ENCODE measurements around the gene MBP. TPM values are rescaled to one million over a fixed set of nuclear protein-coding genes. Genes with fewer than 3 reads are reported as not detected.

MBP gene
- polyA plus RNA-seq, 3 donors from 2014 or later = 187 to 403 (median 297) TPM

DNA sequence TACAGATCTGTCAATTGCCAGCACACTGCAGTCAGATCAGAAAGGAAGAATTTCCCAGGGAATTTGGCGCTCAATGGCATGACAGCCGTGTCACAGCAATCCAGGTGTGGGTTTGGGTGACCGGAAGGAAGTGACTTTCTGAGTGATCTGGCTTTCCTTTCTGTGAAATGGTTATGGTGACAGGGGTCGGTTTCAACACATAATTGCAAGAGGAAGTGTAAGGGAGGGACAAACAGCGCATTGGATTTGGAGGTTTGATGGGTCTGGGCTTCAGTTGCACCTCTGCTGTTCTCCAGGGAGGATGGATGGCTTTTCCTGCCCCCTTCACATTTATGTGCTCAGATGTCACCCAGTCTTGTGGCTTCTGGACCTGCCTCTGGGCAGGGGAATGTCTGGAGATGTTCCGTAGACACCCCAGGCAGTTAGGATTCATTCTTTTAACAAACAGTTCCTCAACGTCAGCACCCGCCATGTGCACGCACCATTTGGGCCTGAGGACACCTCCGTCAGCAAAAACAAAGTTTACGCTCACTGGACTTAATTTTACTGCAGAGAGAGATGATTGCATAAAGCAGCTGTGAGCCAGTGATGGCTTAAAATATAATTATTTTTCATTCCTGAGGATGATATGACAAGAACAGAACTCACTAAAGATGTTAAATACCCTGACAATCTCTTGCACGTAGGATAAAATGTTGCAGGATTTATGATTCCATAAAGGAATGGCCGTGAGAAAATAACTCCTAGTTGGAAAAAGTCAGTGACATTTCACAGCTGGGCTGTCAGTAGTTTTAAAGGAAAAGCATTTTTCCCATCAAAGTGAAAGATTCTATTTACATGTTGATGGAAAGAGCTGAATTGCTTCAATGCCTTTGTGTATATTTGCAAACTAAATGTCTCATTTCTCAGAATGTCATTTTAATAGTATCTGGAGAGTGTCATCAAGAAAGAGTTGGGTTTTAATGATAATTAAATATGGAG, 36.9 kb downstream of the MBP start:
- Mint-ChIP-seq H3K27ac (peak overlapping the region; percentile 95 to 100 (median 99)), H3K9me3 (no peaks in the 10 kb centered on the region), H3K27me3 (ENCODE audit: low read depth in 3 of 3) (peaks cover 11 to 49% (median 20%) of the 10 kb centered on the region in 3 donors), H3K4me1 (peaks cover 97 to 100% of the 10 kb centered on the region in 2 donors), H3K4me3 (peak overlapping the region; percentile 65 to 81 (median 76)), H3K36me3 (peaks cover 12 to 39% (median 35%) of the 10 kb centered on the region in 3 donors)
- peak in 1 of 3 donors; percentile 45 for DNase-seq

DNA sequence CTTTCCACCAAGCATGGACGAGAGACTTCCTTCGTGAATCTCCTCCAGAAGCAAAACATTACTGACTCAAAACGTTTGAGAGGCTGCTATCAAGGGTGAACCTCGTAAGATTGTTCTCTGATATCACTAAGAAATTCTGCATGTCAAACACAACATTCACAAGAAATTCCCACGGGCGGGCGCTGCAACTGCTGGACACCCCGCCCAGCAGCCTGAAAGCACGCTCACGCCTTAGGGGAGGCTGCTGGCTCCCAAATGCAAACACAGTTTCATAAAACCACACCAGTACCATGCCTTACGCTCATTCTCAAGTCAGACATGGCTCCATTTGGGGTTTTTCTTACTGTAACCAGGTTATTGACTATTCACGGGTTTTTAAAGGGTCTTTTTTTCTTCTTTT, 39.0 kb downstream of the MBP start:
- Mint-ChIP-seq H3K27me3 (ENCODE audit: low read depth in 3 of 3) (peaks cover 11 to 39% (median 14%) of the 10 kb centered on the region in 3 donors), H3K36me3 (peaks cover 28 to 33% (median 33%) of the 10 kb centered on the region in 3 donors), H3K4me3 (peak overlapping the region; percentile 66 to 81 (median 77)), H3K27ac (peak overlapping the region; percentile 97 to 100 (median 99)), H3K9me3 (no peaks in the 10 kb centered on the region), H3K4me1 (peaks cover 97 to 100% of the 10 kb centered on the region in 2 donors)
- DNase-seq = peak in 1 of 3 donors; percentile 43

DNA sequence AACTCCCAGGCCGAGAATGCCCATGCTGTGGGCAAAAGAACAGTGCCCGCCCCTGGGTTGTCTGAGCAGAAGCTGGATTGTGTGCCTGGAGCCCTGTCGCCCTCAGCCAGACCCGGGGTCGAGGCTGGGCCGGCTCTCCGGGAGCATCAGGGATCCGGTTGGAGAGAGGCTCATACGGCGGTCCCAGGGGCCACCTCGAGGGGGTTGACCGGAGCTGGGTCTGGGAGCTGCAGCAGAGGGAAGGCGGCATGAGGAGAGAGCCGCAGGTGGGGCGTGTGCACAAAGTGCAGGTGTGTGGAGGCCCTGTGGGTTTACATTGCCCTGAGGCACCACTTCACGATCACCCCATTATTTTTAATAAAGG, 39.5 kb downstream of the MBP start:
- Mint-ChIP-seq H3K4me1 (peaks cover 94 to 100% of the 10 kb centered on the region in 2 donors), H3K27me3 (ENCODE audit: low read depth in 3 of 3) (peaks cover 11 to 39% (median 14%) of the 10 kb centered on the region in 3 donors), H3K36me3 (peaks cover 29 to 32% (median 31%) of the 10 kb centered on the region in 3 donors), H3K9me3 (no peaks in the 10 kb centered on the region), H3K4me3 (peak overlapping the region; percentile 77 to 88 (median 81)), H3K27ac (peak overlapping the region; percentile 97 to 100 (median 99))
- no peak for DNase-seq

DNA sequence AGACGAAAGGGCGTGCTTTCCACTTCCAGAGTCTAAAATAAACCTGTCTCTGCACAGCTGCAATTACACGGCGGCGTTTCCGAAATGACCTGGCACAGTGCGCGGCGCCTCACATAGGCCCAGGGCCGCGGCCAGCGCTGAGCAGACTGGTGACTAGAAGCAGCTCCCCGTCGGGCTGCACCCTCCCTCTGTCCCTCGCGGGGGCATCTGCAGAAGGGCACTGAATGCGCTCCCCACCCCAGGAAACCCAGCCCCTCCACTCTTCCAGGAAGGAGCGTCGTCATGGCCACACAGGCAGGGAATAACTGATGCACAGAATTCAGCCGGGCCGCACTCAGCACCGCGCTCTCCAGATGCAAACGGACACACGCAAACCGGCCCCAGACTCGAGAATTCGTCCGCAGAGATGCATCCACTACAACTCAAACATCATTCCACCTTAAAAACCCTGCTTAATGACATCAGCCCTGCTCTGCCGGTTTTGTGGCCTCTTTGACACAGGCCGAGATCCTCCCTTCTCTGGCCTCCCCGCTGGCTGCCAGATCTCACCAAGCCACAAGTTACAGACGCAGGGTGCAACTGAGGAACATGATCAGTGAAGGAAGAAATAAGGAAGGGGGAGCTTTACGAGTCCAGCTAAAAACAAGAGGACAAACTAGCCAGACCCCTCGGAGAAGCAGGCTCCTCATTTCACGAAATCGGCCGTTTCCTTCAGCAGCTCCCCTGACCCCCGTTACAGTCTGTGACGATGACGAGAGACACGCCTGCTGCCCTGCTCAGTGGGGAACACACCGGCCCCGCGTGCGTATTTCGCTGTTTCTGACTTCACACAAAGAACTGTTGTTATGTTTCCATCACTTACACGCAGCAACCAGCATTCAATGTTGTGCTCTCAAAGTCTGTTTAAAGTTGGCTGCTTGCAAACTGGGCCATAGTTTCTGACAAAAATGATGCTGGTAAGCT, 40.2 kb downstream of the MBP start:
- H3K27ac Mint-ChIP-seq = peak overlapping the region; percentile 97 to 100 (median 99)
- no peaks in the 10 kb centered on the region for H3K9me3 Mint-ChIP-seq
- H3K36me3 Mint-ChIP-seq = peaks cover 25 to 28% (median 26%) of the 10 kb centered on the region in 3 donors
- H3K4me1 Mint-ChIP-seq = peaks cover 88 to 94% of the 10 kb centered on the region in 2 donors
- peak; percentile 73 to 80 (median 77) for DNase-seq
- peaks cover 11 to 37% (median 14%) of the 10 kb centered on the region in 3 donors for H3K27me3 Mint-ChIP-seq (ENCODE audit: low read depth in 3 of 3)
- H3K4me3 Mint-ChIP-seq = peak overlapping the region; percentile 77 to 88 (median 81)

DNA sequence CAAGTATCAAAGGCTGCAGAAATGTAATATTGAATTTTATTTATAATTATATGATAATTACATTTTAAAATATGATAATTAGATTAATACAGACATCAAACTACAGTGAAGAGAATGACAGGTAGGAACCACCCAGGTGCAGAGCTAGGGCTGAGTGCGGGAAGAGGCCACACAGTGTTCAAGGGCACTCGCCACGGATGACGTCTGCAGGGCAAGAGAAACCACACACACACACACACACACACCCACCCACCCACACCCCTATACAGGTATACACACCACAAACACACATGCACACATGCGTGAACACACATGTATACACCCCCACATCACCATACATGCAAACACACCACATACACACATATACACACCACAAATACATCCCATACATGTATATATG, 41.2 kb downstream of the MBP start:
- H3K4me3 Mint-ChIP-seq = peak overlapping the region; percentile 16 to 81 (median 64)
- DNase-seq = no peak
- peaks cover 11 to 35% (median 14%) of the 10 kb centered on the region in 3 donors for H3K27me3 Mint-ChIP-seq (ENCODE audit: low read depth in 3 of 3)
- peaks cover 20 to 29% (median 22%) of the 10 kb centered on the region in 3 donors for H3K36me3 Mint-ChIP-seq
- peak overlapping the region; percentile 97 to 100 (median 99) for H3K27ac Mint-ChIP-seq
- peaks cover 84 to 93% of the 10 kb centered on the region in 2 donors for H3K4me1 Mint-ChIP-seq
- no peaks in the 10 kb centered on the region for H3K9me3 Mint-ChIP-seq

DNA sequence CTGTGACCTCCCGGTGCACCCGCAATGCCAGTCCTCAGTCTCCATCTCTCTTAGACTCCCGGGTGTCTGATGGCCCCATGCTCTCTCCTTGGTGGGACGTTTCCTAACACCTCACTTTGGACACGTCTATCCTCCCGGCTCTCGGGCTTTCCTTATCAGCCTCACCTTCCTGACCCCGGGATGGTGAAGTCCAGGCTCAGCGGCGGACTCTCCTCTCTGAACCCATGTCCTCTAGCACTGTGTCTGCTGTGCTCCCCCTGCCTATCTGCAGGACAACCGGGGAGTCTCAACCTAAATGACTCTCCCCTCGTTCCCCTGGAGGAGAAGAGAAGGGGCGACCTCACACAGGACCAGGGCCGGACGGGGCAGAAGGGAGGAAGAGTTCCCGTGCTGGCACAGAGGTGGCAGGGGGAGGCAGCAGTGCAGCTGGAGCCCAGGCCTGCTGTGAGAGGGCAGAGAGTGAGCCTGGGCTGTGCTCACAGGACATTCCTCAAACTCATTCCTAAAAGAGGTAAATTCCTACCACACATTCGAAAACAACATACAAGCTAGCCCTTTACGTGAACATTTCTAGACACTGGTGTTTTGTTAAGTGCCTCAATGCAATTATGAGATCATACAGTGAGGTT, 41.9 kb downstream of the MBP start:
- Mint-ChIP-seq H3K9me3 (no peaks in the 10 kb centered on the region), H3K4me1 (peaks cover 84 to 93% of the 10 kb centered on the region in 2 donors), H3K27me3 (ENCODE audit: low read depth in 3 of 3) (peaks cover 11 to 31% (median 14%) of the 10 kb centered on the region in 3 donors), H3K4me3 (peak overlapping the region; percentile 26 to 68 (median 39)), H3K27ac (peak overlapping the region; percentile 91 to 98 (median 96)), H3K36me3 (peaks cover 14 to 31% (median 22%) of the 10 kb centered on the region in 3 donors)
- no peak for DNase-seq

DNA sequence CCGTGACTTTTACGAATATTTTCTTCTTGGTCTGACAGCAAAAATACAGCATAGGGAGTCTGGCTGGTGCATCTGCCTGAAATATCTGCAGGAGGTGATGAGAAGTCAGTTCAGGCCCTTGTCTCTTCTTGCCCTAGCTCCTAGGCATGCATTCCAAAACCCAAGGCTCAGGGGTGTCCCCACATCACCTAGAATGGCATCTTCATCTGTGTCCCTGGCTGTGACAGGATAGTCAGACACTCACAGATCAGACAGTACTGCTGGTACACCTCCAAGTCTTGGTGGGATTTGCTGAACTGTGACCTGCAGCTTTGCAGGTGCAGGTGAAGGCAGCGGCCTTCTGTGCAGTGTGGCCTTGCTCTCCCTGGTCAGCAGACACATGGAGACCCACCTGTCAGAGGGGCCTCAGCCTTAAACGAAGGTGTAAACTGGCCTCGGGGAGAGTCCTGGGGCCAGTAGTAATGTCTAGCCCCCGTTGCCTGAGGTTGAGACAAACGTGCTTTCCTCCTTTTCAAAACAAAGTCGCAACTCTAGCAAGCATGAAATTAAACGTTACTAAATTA, 42.8 kb downstream of the MBP start:
- Mint-ChIP-seq H3K9me3 (no peaks in the 10 kb centered on the region), H3K4me3 (peak overlapping the region; percentile 26 to 68 (median 39)), H3K36me3 (peaks cover 8 to 23% (median 20%) of the 10 kb centered on the region in 3 donors), H3K4me1 (peaks cover 84 to 93% of the 10 kb centered on the region in 2 donors), H3K27ac (peak overlapping the region; percentile 91 to 98 (median 96)), H3K27me3 (ENCODE audit: low read depth in 3 of 3) (peaks cover 9 to 30% (median 14%) of the 10 kb centered on the region in 3 donors)
- no peak for DNase-seq

DNA sequence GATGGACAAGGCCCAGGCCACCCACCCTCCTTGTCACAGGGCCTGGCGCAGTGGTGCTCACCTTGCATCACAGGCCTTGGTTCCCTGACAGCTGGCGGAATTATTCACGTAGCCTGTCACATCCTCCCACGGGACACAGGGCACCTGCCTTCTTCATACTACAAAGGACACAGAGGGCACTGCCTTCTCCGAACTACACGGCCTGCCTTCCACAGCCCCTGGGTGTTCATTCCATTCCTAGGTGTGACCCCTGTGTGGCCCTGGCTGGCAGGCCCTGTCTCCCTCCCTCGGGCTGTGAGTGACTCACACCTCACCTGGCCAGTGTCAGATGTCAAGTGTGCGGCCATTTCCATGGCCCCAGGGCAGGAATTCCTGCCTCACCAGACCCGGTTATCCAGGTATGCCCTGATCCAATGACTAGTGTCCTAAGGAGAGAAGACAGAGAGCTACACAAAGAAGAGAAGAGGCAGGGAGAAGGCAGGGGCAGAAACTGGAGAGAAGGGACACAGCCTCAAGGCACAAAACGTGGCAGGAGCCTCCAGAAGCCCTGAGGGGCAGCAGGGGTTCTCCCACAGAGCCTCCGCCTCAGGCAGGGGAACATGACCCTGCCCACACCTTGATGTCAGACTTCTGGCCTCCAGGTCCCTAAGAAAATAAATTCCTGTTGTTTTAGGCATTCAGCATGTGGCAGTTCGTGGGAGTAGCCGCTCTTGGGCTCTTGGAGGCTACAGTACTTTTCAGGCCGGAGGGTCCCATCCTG, 43.4 kb downstream of the MBP start:
- no peaks in the 10 kb centered on the region for H3K9me3 Mint-ChIP-seq
- peaks cover 10 to 22% (median 17%) of the 10 kb centered on the region in 3 donors for H3K36me3 Mint-ChIP-seq
- H3K27me3 Mint-ChIP-seq (ENCODE audit: low read depth in 3 of 3) = peaks cover 12 to 36% (median 18%) of the 10 kb centered on the region in 3 donors
- peak overlapping the region; percentile 91 to 98 (median 96) for H3K27ac Mint-ChIP-seq
- H3K4me3 Mint-ChIP-seq = peak overlapping the region in 2 of 5 donors; percentile 6 to 61
- H3K4me1 Mint-ChIP-seq = peaks cover 84 to 93% of the 10 kb centered on the region in 2 donors
- no peak for DNase-seq

DNA sequence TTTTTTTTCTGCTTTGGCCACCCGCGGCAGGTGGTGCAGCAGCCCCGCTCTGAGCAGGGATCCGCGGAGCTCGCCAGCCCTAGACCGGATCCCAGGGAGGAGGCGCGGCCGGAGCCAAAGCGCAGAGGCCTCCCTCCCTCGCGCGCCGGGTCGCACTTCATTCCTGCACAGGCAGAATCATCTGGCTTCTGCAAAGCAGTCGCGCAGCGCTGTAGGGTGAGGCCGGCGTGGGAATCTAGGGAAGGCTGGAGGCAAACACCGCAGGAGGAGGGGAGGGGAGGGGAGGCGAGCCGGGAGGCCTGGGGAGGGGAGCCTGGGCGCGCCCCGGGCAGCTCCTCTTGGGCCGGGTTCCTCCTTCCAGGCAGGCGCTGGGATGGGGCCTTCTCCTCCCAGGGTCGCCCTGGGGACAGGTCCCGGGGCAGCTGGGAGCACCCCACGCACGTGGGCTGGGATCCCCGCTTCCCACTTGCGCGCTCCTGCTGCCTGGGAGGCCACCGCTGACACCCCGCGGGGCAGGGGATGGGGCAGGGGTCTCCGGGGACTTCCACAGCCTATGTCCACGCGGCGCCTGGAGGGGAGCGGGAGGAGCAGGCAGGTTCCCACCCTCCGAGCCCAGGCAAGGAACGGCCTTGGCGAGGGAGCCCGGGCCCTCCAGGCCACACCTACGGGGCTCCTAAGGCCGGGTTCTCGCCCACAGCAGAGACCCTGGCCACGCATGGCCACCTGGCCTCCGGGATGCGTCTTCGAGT, 45.0 kb downstream of the MBP start:
- no peak overlapping the region for H3K4me3 Mint-ChIP-seq
- no peak for DNase-seq
- peaks cover 12 to 25% (median 17%) of the 10 kb centered on the region in 3 donors for H3K36me3 Mint-ChIP-seq
- H3K4me1 Mint-ChIP-seq = peaks cover 84 to 93% of the 10 kb centered on the region in 2 donors
- H3K27ac Mint-ChIP-seq = peak overlapping the region in 5 of 6 donors; percentile 10 to 95 (median 92)
- peaks cover 5 to 30% (median 13%) of the 10 kb centered on the region in 3 donors for H3K27me3 Mint-ChIP-seq (ENCODE audit: low read depth in 3 of 3)
- no peaks in the 10 kb centered on the region for H3K9me3 Mint-ChIP-seq

DNA sequence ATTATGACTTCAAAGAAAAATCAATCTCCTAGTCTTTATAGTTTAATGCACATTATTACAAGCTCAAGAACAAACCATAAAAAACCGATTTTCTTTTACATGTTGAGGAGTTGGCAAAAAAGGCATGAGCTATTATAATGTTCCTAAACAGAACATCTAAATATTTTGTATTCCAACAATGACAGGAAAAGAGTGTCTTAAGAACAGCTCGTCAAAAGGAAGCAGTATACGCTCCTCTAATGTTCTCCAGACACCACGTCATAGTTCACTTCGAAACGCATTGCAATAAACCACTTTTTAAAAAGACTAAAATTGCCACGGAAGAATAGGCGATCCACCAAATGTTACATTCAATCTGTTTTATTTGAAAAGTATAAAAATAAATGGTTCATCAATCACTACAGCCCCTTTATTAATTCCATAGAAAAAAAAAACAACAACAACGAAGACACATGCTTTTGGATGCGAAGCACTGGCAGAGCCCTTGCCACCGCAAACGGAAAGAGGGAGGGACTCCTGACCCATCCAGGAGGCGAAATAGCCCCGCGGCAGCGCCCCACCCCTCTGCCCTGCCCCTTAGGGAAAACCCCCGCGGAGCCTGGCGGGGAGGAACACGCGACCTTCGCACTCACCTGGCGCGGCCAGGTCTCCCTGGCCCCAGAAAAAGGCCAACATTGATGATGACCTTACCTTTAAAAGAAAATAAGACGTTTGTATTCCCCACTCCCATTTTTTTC, 45.8 kb downstream of the MBP start:
- peaks cover 12 to 25% (median 17%) of the 10 kb centered on the region in 3 donors for H3K36me3 Mint-ChIP-seq
- peak overlapping the region; percentile 88 to 99 (median 94) for H3K27ac Mint-ChIP-seq
- peaks cover 84 to 93% of the 10 kb centered on the region in 2 donors for H3K4me1 Mint-ChIP-seq
- H3K27me3 Mint-ChIP-seq (ENCODE audit: low read depth in 3 of 3) = peaks cover 5 to 24% (median 6%) of the 10 kb centered on the region in 3 donors
- no peak for DNase-seq
- no peaks in the 10 kb centered on the region for H3K9me3 Mint-ChIP-seq
- peak overlapping the region in 4 of 5 donors; percentile 10 to 44 (median 23) for H3K4me3 Mint-ChIP-seq

DNA sequence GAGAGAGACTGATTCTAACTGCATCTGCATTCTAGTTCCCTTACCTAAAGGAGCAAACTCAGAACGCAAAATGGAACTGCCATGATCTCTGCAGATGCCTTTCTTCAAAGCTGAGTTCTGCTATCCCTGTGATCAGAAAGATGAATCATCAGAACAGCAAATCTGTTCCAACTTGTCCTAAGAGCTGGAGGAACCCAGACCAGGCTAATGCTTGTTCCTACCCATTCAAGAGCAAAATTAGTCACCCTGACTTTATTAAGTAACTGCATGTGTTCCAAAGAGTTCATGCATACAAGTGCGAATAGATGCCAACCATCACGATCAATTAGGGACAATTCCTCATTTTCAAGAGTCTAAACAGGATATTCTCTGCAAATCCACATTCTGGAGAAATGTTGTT, 46.5 kb downstream of the MBP start:
- Mint-ChIP-seq H3K4me3 (peak overlapping the region in 2 of 5 donors; percentile 25 to 44), H3K27ac (peak overlapping the region; percentile 88 to 99 (median 94)), H3K27me3 (ENCODE audit: low read depth in 3 of 3) (peaks cover 5 to 20% (median 6%) of the 10 kb centered on the region in 3 donors), H3K36me3 (peaks cover 16 to 26% (median 17%) of the 10 kb centered on the region in 3 donors), H3K4me1 (peaks cover 85 to 93% of the 10 kb centered on the region in 2 donors), H3K9me3 (no peaks in the 10 kb centered on the region)
- DNase-seq = no peak
